Peyer's patch (tissue), 4 donors: Measurements from ENCODE around the gene AMY2B. TPM values are rescaled to one million over a fixed set of nuclear protein-coding genes. Genes with fewer than 3 reads are reported as not detected.
A peak's percentile ranks its signal among the peaks of the same experiment; 100 is the strongest.
"Not testable (repeated sequence)": the region's sequence is repeated elsewhere in the genome, so short reads cannot be mapped to it uniquely, and the experiment has no call there.

Source experiments
- DNase-seq, 3 donors: peaks; one replicate each; pipeline ENCODE4 v3.0.0-alpha.2; 2017 to 2019
- H3K27ac ChIP-seq, 4 donors: fragments of 200-600 bp; sonication (generic); one replicate each; pipeline ENCODE4 v1.5.1; 2016 to 2019
- H3K27me3 ChIP-seq, 2 donors: fragments of 200-600 bp; sonication (generic); one replicate each; pipeline ENCODE4 v1.5.1; 2019
- H3K36me3 ChIP-seq, 3 donors: fragments of 200-600 bp; sonication (generic); one replicate each; pipeline ENCODE4 v1.5.1; 2016 to 2019
- H3K4me1 ChIP-seq, 4 donors: fragments of 200-600 bp; sonication (generic); one replicate each; pipeline ENCODE4 v1.5.1; 2016 to 2019
- H3K4me3 ChIP-seq, 4 donors: fragments of 200-600 bp; sonication (generic); 1 replicate in 3 of 4; 2 replicates in 1 of 4; pipeline ENCODE4 v1.5.1; 2016 to 2019; ENCODE audit warnings: mild to moderate bottlenecking in 1 of 4
- H3K9me3 ChIP-seq, 4 donors: fragments of 200-600 bp; sonication (generic); one replicate each; pipeline ENCODE4 v1.5.1; 2016 to 2019; ENCODE audit warnings: mild to moderate bottlenecking in 1 of 4
- POLR2A ChIP-seq, 2 donors: fragments of 450-650 bp; IDR thresholded peaks; one replicate each; pipeline ENCODE4 v1.5.1; 2017; ENCODE audit warnings: antibody characterized with exemption in 2 of 2, mild to moderate bottlenecking in 2 of 2, moderate library complexity in 2 of 2
- total RNA-seq, 4 donors: library from RNA; depleted of rRNA; stranded (reverse); fragments of >200 nt; gene quantifications; one replicate each; pipeline ENCODE4 v1.1.0, GENCODE V29; 2016
- TF ChIP-seq, protein P1 (sequence below), 6 experiments: fragments of 450-650 bp in 4 of 6; fragments of 200-600 bp in 2 of 6; sonication (generic) in 1 of 6; IDR thresholded peaks; one replicate each; pipeline ENCODE4 v1.5.1; 2017 to 2019; ENCODE audit warnings: antibody characterized with exemption in 6 of 6, mild to moderate bottlenecking in 3 of 6, moderate library complexity in 1 of 6

The AMY2B gene
- total RNA-seq, 4 donors from 2014 or later = 20.3 to 46.4 (median 28.4) TPM

GRCh38 chr1:103561643-103562395 is 9.6 kb upstream of the AMY2B start:
- H3K4me1 ChIP-seq = peaks cover 0 to 8% (median 0%) of the 10 kb centered on the region in 4 donors
- TF ChIP-seq, protein P1, sequence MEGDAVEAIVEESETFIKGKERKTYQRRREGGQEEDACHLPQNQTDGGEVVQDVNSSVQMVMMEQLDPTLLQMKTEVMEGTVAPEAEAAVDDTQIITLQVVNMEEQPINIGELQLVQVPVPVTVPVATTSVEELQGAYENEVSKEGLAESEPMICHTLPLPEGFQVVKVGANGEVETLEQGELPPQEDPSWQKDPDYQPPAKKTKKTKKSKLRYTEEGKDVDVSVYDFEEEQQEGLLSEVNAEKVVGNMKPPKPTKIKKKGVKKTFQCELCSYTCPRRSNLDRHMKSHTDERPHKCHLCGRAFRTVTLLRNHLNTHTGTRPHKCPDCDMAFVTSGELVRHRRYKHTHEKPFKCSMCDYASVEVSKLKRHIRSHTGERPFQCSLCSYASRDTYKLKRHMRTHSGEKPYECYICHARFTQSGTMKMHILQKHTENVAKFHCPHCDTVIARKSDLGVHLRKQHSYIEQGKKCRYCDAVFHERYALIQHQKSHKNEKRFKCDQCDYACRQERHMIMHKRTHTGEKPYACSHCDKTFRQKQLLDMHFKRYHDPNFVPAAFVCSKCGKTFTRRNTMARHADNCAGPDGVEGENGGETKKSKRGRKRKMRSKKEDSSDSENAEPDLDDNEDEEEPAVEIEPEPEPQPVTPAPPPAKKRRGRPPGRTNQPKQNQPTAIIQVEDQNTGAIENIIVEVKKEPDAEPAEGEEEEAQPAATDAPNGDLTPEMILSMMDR (IDR thresholded peaks at IDR 0.05) = no peak
- TF ChIP-seq POLR2A (IDR thresholded peaks at IDR 0.05) = no peak
- peak overlapping the region in 2 of 4 donors; percentile 26 to 50 for H3K27ac ChIP-seq
- H3K27me3 ChIP-seq = no peaks in the 10 kb centered on the region
- no peaks in the 10 kb centered on the region for H3K9me3 ChIP-seq
- no peaks in the 10 kb centered on the region for H3K36me3 ChIP-seq
- H3K4me3 ChIP-seq = no peak overlapping the region
- no peak for DNase-seq

DNA sequence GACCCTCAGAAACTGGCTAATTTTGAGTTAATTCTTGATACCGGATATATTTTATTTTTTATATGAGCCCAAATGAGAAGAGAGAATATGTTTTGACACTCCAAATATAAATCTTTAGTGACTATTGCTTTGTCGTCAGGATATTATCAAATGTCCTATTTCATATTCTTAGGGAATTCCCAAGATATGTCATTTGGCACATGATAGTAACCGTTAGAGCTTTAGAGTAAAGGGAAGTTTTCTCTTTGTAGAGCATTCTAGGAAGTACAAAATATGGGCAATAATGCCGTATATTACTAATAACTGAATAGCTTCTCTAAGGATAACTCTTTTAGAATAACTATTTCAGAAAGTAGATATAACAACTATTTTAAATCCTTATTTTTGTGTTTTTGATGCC is 8.3 kb upstream of the AMY2B start:
- H3K36me3 ChIP-seq = no peaks in the 10 kb centered on the region
- H3K27ac ChIP-seq = peak overlapping the region in 2 of 4 donors; percentile 26 to 46
- H3K9me3 ChIP-seq = no peaks in the 10 kb centered on the region
- no peak overlapping the region for H3K4me3 ChIP-seq
- peaks cover 0 to 8% (median 0%) of the 10 kb centered on the region in 4 donors for H3K4me1 ChIP-seq
- no peak for DNase-seq
- H3K27me3 ChIP-seq = no peaks in the 10 kb centered on the region
- TF ChIP-seq POLR2A (IDR thresholded peaks at IDR 0.05) = no peak
- TF ChIP-seq, protein P1 (IDR thresholded peaks at IDR 0.05) = no peak

DNA sequence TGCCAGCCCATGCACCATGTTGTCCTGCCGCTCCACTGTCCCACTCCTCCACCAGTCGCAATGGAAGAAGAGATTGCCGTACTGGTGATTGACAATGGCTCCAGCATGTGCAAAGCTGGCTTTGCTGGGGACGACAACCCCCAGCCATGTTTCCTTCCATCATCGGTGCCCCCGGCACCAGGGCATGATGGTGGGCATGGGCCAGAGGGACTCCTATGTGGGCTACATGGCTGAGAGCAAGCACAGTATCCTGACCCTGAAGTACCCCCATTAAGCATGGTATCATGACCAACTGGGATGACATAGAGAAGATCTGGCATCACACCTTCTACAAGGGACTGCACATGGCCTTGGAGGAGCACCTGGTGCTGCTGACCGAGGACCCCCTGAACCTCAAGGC is 1.9 kb upstream of the AMY2B start:
- no peaks in the 10 kb centered on the region for H3K27me3 ChIP-seq
- no peaks in the 10 kb centered on the region for H3K9me3 ChIP-seq
- no peaks in the 10 kb centered on the region for H3K4me1 ChIP-seq
- no peak overlapping the region for H3K4me3 ChIP-seq
- TF ChIP-seq POLR2A (IDR thresholded peaks at IDR 0.05) = no peak
- TF ChIP-seq, protein P1 (IDR thresholded peaks at IDR 0.05) = no peak
- H3K27ac ChIP-seq = no peak overlapping the region
- peaks cover 0 to 5% (median 0%) of the 10 kb centered on the region in 3 donors for H3K36me3 ChIP-seq
- DNase-seq = no peak

- DNase-seq = no peak
- no peak for TF ChIP-seq POLR2A (IDR thresholded peaks at IDR 0.05)
- TF ChIP-seq, protein P1 (IDR thresholded peaks at IDR 0.05) = no peak
- H3K9me3 ChIP-seq = no peaks in the 10 kb centered on the region
- H3K27ac ChIP-seq = no peak overlapping the region
- H3K36me3 ChIP-seq = no peaks in the 10 kb centered on the region
- no peaks in the 10 kb centered on the region for H3K27me3 ChIP-seq
- no peaks in the 10 kb centered on the region for H3K4me1 ChIP-seq
- no peak overlapping the region for H3K4me3 ChIP-seq
These were observed 4.7 kb downstream of the AMY2B start for GRCh38 chr1:103576065-103576464.

- not testable (repeated sequence) for H3K27ac ChIP-seq, H3K36me3 ChIP-seq, H3K4me3 ChIP-seq, H3K9me3 ChIP-seq, H3K27me3 ChIP-seq, DNase-seq, H3K4me1 ChIP-seq
These were observed 5.4 kb downstream of the AMY2B start for GRCh38 chr1:103576784-103577183.

GRCh38 chr1:103582464-103582863 is 11.1 kb downstream of the AMY2B start:
- Histone ChIP-seq H3K4me3 (no peak overlapping the region), H3K9me3 (no peaks in the 10 kb centered on the region), H3K36me3 (no peaks in the 10 kb centered on the region), H3K27ac (no peak overlapping the region), H3K27me3 (no peaks in the 10 kb centered on the region), H3K4me1 (no peaks in the 10 kb centered on the region)
- no peak for DNase-seq
- TF ChIP-seq POLR2A (IDR thresholded peaks at IDR 0.05) = no peak
- TF ChIP-seq, protein P1 (IDR thresholded peaks at IDR 0.05) = no peak
